CD4-positive, alpha-beta T cell (primary cell): Measurements from ENCODE around the gene ZHX3. TPM values are rescaled to one million over a fixed set of nuclear protein-coding genes. Genes with fewer than 3 reads are reported as not detected.

Source experiments
- ATAC-seq: fragments of 200-7000 bp; cut with Tn5 transposase; one replicate; pipeline ENCODE4 v1.10.0; 2022; ENCODE audit warnings: mild to moderate bottlenecking; ENCODE audit not compliant: poor library complexity
- CTCF ChIA-PET: fragments of 350-600 bp; sonication (Branson Sonifier 250); formaldehyde crosslinking; loops from one replicate; lab custom pipeline; 2021; ENCODE audit warnings: antibody characterized with exemption, inconsistent platforms; lab: Charles Lee
- POLR2A ChIA-PET: fragments of 350-600 bp; sonication (Branson Sonifier 250); formaldehyde crosslinking; loops from one replicate; lab custom pipeline; 2021; ENCODE audit warnings: antibody characterized with exemption, inconsistent platforms; lab: Charles Lee
- DNase-seq, 14 experiments: peaks; one replicate each; pipeline ENCODE4 v3.0.0-alpha.2; 2013 to 2020; ENCODE audit warnings: mixed read lengths in 2 of 14
- H3K27ac ChIP-seq, 2 donors: one replicate each; pipeline versions ENCODE4 v1.5.1 to v1.7.0; 2013; ENCODE audit warnings: low read length in 2 of 2, low read depth in 1 of 2, mild to moderate bottlenecking in 1 of 2
- H3K27me3 ChIP-seq, 2 experiments: 1 replicate in 1 of 2; 2 replicates in 1 of 2; pipeline versions ENCODE4 v1.6.1 to v1.7.0; 2013; ENCODE audit warnings: low read length in 2 of 2, control low read depth in 1 of 2, mild to moderate bottlenecking in 1 of 2, moderate library complexity in 1 of 2; ENCODE audit not compliant: insufficient read depth in 2 of 2, control insufficient read depth in 1 of 2
- H3K36me3 ChIP-seq: one replicate; pipeline ENCODE4 v1.6.1; 2013; ENCODE audit warnings: low read length, control low read depth; ENCODE audit not compliant: insufficient read depth
- H3K4me1 ChIP-seq: one replicate; pipeline ENCODE4 v1.6.1; 2013; ENCODE audit warnings: low read length, control low read depth; ENCODE audit not compliant: insufficient read depth
- H3K4me3 ChIP-seq: one replicate; pipeline ENCODE4 v1.5.1; 2013; ENCODE audit warnings: mild to moderate bottlenecking, low read length, moderate library complexity
- H3K9me3 ChIP-seq, 2 experiments: 1 replicate in 1 of 2; 2 replicates in 1 of 2; pipeline versions ENCODE4 v1.6.1 to v1.7.0; 2013; ENCODE audit warnings: low read length in 2 of 2, mild to moderate bottlenecking in 2 of 2, control low read depth in 1 of 2, moderate library complexity in 1 of 2; ENCODE audit not compliant: control insufficient read depth in 1 of 2, insufficient read depth in 1 of 2
- H3K27ac Mint-ChIP-seq: one replicate; pipeline ENCODE4 v1.8.0; 2020; ENCODE audit warnings: mixed read lengths
- H3K27me3 Mint-ChIP-seq: one replicate; pipeline ENCODE4 v1.8.0; 2021; ENCODE audit warnings: mixed read lengths
- H3K36me3 Mint-ChIP-seq: one replicate; pipeline ENCODE4 v1.8.0; 2021; ENCODE audit warnings: low read depth, mixed read lengths
- H3K4me1 Mint-ChIP-seq: one replicate; pipeline ENCODE4 v1.8.0; 2021; ENCODE audit warnings: low read depth, mixed read lengths
- H3K4me3 Mint-ChIP-seq: one replicate; pipeline ENCODE4 v1.8.0; 2020; ENCODE audit warnings: mild to moderate bottlenecking, mixed read lengths
- H3K9me3 Mint-ChIP-seq: one replicate; pipeline ENCODE4 v1.8.0; 2020; ENCODE audit warnings: mixed read lengths
- intact Hi-C, 2 experiments: fragments of 100-400 bp; cut with DNase I in 1 of 2; cut with micrococcal nuclease in 1 of 2; formaldehyde crosslinking; loops; one replicate each; pipeline versions ENCODE4 v1.15.1 to v1.9.0; 2023 to 2025; cut with DNase I, micrococcal nuclease
- total RNA-seq, 174 experiments: library from RNA in 2 of 174; stranded (reverse) in 2 of 174; gene quantifications; one replicate each; pipeline ENCODE4 v1.2.3 and lab custom pipeline; 2021 to 2026
- TF ChIP-seq, protein P1 (sequence below): fragments of 200-600 bp; IDR thresholded peaks from one replicate; pipeline ENCODE4 v1.8.0; 2022; ENCODE audit warnings: antibody characterized with exemption, mild to moderate bottlenecking

ZHX3 gene
- total RNA-seq, 2 experiments from 2014 or later: 6.6 to 7.6 TPM

DNA sequence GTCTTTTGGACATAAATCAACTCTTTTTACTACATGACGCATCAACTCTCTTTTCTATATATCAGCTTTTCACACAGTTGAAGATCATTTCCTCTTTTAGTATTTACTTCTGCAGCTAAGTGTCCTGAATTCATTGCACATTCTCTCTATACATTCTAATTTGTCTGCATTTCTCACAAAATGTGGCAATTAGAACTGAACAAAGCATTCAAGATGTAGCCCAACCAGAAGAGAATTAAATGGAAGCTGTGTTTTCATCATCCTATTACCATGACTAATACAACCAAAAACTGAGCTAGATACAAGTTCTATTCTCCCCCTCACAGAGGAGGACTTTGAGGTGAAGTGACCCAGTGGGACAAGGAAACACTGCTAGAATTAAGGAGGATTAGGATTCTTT, 93.2 kb downstream of the ZHX3 start:
- DNase-seq: no peak
- ATAC-seq: no peak
- no peaks in the 10 kb centered on the region for H3K27me3 ChIP-seq
- Mint-ChIP-seq H3K9me3 (no peaks in the 10 kb centered on the region), H3K4me3 (no peak overlapping the region), H3K4me1 (no peaks in the 10 kb centered on the region), H3K27ac (no peak overlapping the region), H3K36me3 (no peaks in the 10 kb centered on the region), H3K27me3 (no peaks in the 10 kb centered on the region)
- H3K4me3 ChIP-seq: no peak overlapping the region
- no peaks in the 10 kb centered on the region for H3K4me1 ChIP-seq
- POLR2A ChIA-PET: interaction anchor here (1.4 kb wide), 2 partner anchors 87 to 89 kb away, joined by 4 to 5 read pairs; partner anchors contain the start of gene PLCG1
- TF ChIP-seq, protein P1, sequence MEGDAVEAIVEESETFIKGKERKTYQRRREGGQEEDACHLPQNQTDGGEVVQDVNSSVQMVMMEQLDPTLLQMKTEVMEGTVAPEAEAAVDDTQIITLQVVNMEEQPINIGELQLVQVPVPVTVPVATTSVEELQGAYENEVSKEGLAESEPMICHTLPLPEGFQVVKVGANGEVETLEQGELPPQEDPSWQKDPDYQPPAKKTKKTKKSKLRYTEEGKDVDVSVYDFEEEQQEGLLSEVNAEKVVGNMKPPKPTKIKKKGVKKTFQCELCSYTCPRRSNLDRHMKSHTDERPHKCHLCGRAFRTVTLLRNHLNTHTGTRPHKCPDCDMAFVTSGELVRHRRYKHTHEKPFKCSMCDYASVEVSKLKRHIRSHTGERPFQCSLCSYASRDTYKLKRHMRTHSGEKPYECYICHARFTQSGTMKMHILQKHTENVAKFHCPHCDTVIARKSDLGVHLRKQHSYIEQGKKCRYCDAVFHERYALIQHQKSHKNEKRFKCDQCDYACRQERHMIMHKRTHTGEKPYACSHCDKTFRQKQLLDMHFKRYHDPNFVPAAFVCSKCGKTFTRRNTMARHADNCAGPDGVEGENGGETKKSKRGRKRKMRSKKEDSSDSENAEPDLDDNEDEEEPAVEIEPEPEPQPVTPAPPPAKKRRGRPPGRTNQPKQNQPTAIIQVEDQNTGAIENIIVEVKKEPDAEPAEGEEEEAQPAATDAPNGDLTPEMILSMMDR: no peak
- no peaks in the 10 kb centered on the region for H3K36me3 ChIP-seq
- no peak overlapping the region for H3K27ac ChIP-seq
- H3K9me3 ChIP-seq: no peaks in the 10 kb centered on the region
- CTCF ChIA-PET: interaction anchor here (0.6 to 1.2 kb wide), 2 partner anchors 37 to 89 kb away, joined by 3 to 5 read pairs; no protein-coding TSS in a partner anchor
- intact Hi-C loops: no loop called here

DNA sequence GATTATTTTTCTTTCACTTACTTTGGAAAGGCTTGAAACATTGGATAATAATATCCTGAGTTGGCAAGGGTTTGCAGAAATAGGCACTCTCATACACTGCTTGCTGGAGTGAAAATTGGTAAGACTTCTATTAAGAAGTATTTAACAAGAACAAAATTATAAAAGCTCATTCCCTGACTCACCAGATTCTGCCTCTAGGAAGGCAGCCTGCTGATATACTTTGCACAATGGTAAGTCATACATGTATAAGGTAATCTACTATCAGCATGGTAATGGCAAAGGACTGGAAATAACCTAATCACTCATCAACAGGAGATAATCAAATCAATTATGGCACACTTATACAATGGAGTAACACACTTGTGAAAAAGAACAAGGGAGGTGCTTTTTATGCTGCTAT, 94.4 kb downstream of the ZHX3 start:
- ATAC-seq: no peak
- POLR2A ChIA-PET: no interaction called here
- Histone ChIP-seq H3K9me3 (no peaks in the 10 kb centered on the region), H3K4me3 (no peak overlapping the region), H3K36me3 (no peaks in the 10 kb centered on the region), H3K27ac (no peak overlapping the region), H3K27me3 (no peaks in the 10 kb centered on the region), H3K4me1 (no peaks in the 10 kb centered on the region)
- TF ChIP-seq, protein P1: no peak
- no peak overlapping the region for H3K4me3 Mint-ChIP-seq
- CTCF ChIA-PET: no interaction called here
- no peaks in the 10 kb centered on the region for H3K27me3 Mint-ChIP-seq
- no peak for DNase-seq
- no peaks in the 10 kb centered on the region for H3K9me3 Mint-ChIP-seq
- no peak overlapping the region for H3K27ac Mint-ChIP-seq
- intact Hi-C loops: no loop called here
- H3K36me3 Mint-ChIP-seq: no peaks in the 10 kb centered on the region
- no peaks in the 10 kb centered on the region for H3K4me1 Mint-ChIP-seq

DNA sequence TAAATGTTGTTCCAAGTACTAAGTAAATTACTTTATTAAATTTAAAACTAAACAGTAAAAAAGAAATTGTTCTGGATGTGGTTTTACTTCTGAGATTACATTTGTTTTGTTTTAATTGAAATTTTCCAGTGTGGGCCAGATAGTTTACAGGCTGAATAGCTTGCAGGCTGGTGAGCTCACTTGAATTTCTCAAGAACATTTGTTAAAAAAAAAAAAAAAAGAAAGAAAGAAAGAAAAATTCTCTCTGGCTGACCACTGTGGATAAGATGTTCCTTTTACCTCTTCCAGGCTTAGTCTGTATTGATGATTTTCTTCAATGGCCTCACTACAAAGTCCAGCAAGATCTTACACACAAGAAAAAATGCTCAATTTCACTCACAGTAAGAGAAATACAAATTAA, 94.8 kb downstream of the ZHX3 start:
- H3K36me3 ChIP-seq: no peaks in the 10 kb centered on the region
- no peaks in the 10 kb centered on the region for H3K4me1 Mint-ChIP-seq
- no peaks in the 10 kb centered on the region for H3K4me1 ChIP-seq
- CTCF ChIA-PET: no interaction called here
- ATAC-seq (no peak), DNase-seq (no peak)
- no peaks in the 10 kb centered on the region for H3K36me3 Mint-ChIP-seq
- no peaks in the 10 kb centered on the region for H3K27me3 ChIP-seq
- H3K4me3 Mint-ChIP-seq: no peak overlapping the region
- no peak overlapping the region for H3K27ac Mint-ChIP-seq
- intact Hi-C loops: no loop called here
- TF ChIP-seq, protein P1: no peak
- H3K27ac ChIP-seq: no peak overlapping the region
- no peaks in the 10 kb centered on the region for H3K27me3 Mint-ChIP-seq
- H3K4me3 ChIP-seq: no peak overlapping the region
- no peaks in the 10 kb centered on the region for H3K9me3 ChIP-seq
- no peaks in the 10 kb centered on the region for H3K9me3 Mint-ChIP-seq
- POLR2A ChIA-PET: no interaction called here
